DND-41 (cell line): ENCODE results near the gene UCN2.

ENCODE experiments used
- ATAC-seq: fragments of 200-7000 bp; cut with Tn5 transposase; 3 replicates; pipeline ENCODE4 v1.9.1; 2021; ENCODE audit warnings: low read depth; ENCODE audit not compliant: insufficient read depth
- DNase-seq: peaks from one replicate; pipeline ENCODE4 v3.0.0-alpha.2; 2020
- H2AFZ ChIP-seq: 2 replicates; pipeline ENCODE4 v1.6.0; 2012; ENCODE audit warnings: low read depth, low read length
- H3K27ac ChIP-seq: 2 replicates; pipeline ENCODE4 v1.5.1; 2012; ENCODE audit warnings: low read length, inconsistent platforms
- H3K27me3 ChIP-seq: fragments of 200-600 bp; sonication (generic); 2 replicates; pipeline ENCODE4 v1.6.0; 2012; ENCODE audit warnings: low read length, mild to moderate bottlenecking, inconsistent platforms; ENCODE audit not compliant: insufficient read depth, poor library complexity
- H3K36me3 ChIP-seq: 2 replicates; pipeline ENCODE4 v1.5.1; 2012; ENCODE audit warnings: low read length, inconsistent platforms; ENCODE audit not compliant: insufficient read depth
- H3K4me1 ChIP-seq: 2 replicates; pipeline ENCODE4 v1.5.1; 2012; ENCODE audit warnings: mild to moderate bottlenecking, low read length; ENCODE audit not compliant: insufficient read depth
- H3K4me2 ChIP-seq: 2 replicates; pipeline ENCODE4 v1.6.0; 2012; ENCODE audit warnings: mild to moderate bottlenecking, moderate library complexity, low read length, inconsistent platforms; ENCODE audit not compliant: insufficient read depth
- H3K4me3 ChIP-seq, 2 experiments: fragments of 200-600 bp in 1 of 2; shearing (Covaris generic) in 1 of 2; 2 replicates each; pipeline ENCODE4 v1.5.1; 2012 to 2016; ENCODE audit warnings: inconsistent platforms in 2 of 2, low read length in 2 of 2, mild to moderate bottlenecking in 2 of 2, low read depth in 1 of 2, moderate library complexity in 1 of 2
- H3K79me2 ChIP-seq: 2 replicates; pipeline ENCODE4 v1.6.0; 2012; ENCODE audit warnings: low read length, inconsistent platforms; ENCODE audit not compliant: insufficient read depth
- H3K9ac ChIP-seq: 2 replicates; pipeline ENCODE4 v1.6.0; 2012; ENCODE audit warnings: low read depth, mild to moderate bottlenecking, inconsistent platforms, low read length, moderate library complexity
- H3K9me3 ChIP-seq: 2 replicates; pipeline ENCODE4 v1.5.1; 2012; ENCODE audit warnings: low read length, moderate library complexity, mild to moderate bottlenecking, inconsistent platforms; ENCODE audit not compliant: insufficient read depth, severe bottlenecking
- H4K20me1 ChIP-seq: 2 replicates; pipeline ENCODE4 v1.6.0; 2012; ENCODE audit warnings: low read length; ENCODE audit not compliant: insufficient read depth
- EZH2 ChIP-seq: IDR thresholded peaks from 3 replicates; pipeline ENCODE4 v1.6.1; 2012; ENCODE audit warnings: borderline replicate concordance, low read depth, mild to moderate bottlenecking, moderate library complexity, low read length, inconsistent platforms; ENCODE audit not compliant: severe bottlenecking
- TF ChIP-seq, protein P1 (sequence below): IDR thresholded peaks from 2 replicates; pipeline ENCODE4 v1.5.1; 2012; ENCODE audit warnings: borderline replicate concordance, low read length, moderate library complexity, mild to moderate bottlenecking; ENCODE audit not compliant: poor library complexity, severe bottlenecking; ENCODE audit errors: extremely low read depth

UCN2 gene

DNA sequence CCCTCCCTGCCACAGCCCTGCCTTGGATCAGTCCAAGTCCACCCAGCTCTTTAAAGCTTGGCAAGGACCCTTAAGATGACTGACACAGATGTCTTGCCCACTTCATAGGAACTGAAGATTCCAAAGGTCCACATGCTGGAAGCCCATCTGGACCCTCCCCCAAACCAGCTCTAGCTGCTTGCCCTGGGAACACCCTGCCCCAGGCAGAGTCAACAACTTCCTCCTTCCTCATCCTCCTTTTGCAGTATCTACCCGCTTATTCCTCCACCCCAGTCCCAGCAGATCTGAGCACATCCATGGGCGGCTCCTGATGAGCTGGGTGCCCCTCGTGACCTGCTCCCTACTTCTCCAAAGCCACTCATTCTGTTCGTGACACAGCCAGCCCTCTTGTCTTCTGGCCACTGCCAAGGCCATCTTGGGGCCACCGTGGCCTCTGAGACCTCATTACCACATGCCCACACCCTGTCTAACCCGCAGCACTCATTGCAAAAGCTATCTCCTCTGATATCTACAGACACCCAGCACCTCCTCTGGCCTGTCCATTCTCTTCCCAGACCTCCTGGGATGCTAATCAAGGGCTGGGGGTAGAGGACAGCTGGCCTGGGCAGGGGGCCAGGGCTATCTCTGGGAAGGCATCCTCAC is 5.0 kb downstream of the UCN2 start:
- Histone ChIP-seq H4K20me1 (no peaks in the 10 kb centered on the region; the same call in 1 of the 2 replicates), H3K9me3 (no peaks in the 10 kb centered on the region), H3K4me3 (no peak overlapping the region), H3K9ac (no peak overlapping the region), H2AFZ (0 out of 2 replicates have a peak overlapping the region, but pooled peaks have one; percentile 3), H3K27me3 (no peaks in the 10 kb centered on the region), H3K79me2 (no peaks in the 10 kb centered on the region), H3K4me1 (peaks cover 39% of the 10 kb centered on the region), H3K4me2 (no peak overlapping the region), H3K36me3 (no peaks in the 10 kb centered on the region; the same call in 1 of the 2 replicates), H3K27ac (no peak overlapping the region)
- TF ChIP-seq EZH2: no peak
- TF ChIP-seq, protein P1, sequence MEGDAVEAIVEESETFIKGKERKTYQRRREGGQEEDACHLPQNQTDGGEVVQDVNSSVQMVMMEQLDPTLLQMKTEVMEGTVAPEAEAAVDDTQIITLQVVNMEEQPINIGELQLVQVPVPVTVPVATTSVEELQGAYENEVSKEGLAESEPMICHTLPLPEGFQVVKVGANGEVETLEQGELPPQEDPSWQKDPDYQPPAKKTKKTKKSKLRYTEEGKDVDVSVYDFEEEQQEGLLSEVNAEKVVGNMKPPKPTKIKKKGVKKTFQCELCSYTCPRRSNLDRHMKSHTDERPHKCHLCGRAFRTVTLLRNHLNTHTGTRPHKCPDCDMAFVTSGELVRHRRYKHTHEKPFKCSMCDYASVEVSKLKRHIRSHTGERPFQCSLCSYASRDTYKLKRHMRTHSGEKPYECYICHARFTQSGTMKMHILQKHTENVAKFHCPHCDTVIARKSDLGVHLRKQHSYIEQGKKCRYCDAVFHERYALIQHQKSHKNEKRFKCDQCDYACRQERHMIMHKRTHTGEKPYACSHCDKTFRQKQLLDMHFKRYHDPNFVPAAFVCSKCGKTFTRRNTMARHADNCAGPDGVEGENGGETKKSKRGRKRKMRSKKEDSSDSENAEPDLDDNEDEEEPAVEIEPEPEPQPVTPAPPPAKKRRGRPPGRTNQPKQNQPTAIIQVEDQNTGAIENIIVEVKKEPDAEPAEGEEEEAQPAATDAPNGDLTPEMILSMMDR: no peak
- DNase-seq (no peak), ATAC-seq (no peak)

DNA sequence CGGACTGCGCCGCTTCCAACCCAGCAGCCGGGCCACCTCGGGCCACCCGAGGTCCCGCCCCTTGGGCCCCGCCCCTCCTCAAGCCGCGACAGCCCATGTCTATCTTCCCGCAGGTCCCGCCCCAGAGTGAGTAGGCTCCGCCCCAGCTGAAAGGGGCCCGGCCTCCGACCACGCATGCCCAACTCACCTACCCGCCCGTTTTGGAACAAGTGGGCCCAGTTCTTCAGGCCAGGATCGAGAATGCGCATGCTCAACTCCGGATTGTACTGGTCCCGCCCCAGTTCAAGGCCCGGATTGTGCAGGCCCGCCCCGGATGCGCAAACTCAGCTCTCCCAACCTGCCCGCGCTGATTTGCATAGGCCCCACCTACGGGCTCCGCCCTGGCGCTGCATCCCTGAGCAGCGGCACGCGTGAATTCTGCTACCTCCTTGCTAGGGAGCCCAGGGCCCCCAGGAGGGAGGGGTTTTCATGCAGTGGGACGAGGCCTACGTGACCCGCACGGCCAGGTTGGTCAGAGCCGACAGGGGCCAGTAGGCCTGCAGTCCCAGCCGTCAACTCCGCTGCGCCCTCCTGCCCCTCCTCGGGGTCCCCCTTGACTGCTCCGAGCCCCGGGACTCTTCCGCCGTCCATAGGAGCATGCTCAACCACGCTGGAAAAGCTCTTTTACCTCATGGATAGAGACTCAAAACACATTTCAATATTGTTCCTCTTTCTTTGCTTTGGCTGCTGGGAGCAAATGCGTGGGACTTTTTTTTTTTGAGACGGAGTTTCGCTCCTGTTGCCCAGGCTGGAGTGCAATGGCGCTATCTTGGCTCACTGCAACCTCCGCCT is 6.6 kb downstream of the UCN2 start, which contains the start of gene PFKFB4:
PFKFB4 (minus strand) TSS at position 8 of the 831 bp plus-strand sequence. CDS start 26 bp downstream, outside the sequence.
- H3K79me2 ChIP-seq: no peaks in the 10 kb centered on the region
- peak within 1 kb of the TSS; percentile 27 to 68; a peak in 3 of 4 replicates for H3K4me3 ChIP-seq
- no peaks in the 10 kb centered on the region for H3K9me3 ChIP-seq
- ATAC-seq: peak; percentile 92
- no peaks in the 10 kb centered on the region; the same call in 1 of the 2 replicates for H4K20me1 ChIP-seq
- TF ChIP-seq, protein P1: no peak
- TF ChIP-seq EZH2: no peak
- peak; percentile 99 for DNase-seq
- peak within 1 kb of the TSS; percentile 46 for H3K27ac ChIP-seq
- no peaks in the 10 kb centered on the region; the same call in 1 of the 2 replicates for H3K36me3 ChIP-seq
- H2AFZ ChIP-seq: peak within 1 kb of the TSS; percentile 96
- peak within 1 kb of the TSS; percentile 55 for H3K9ac ChIP-seq
- no peaks in the 10 kb centered on the region for H3K27me3 ChIP-seq
- H3K4me1 ChIP-seq: peaks cover 39% of the 10 kb centered on the region
- H3K4me2 ChIP-seq: peak within 1 kb of the TSS; percentile 97

DNA sequence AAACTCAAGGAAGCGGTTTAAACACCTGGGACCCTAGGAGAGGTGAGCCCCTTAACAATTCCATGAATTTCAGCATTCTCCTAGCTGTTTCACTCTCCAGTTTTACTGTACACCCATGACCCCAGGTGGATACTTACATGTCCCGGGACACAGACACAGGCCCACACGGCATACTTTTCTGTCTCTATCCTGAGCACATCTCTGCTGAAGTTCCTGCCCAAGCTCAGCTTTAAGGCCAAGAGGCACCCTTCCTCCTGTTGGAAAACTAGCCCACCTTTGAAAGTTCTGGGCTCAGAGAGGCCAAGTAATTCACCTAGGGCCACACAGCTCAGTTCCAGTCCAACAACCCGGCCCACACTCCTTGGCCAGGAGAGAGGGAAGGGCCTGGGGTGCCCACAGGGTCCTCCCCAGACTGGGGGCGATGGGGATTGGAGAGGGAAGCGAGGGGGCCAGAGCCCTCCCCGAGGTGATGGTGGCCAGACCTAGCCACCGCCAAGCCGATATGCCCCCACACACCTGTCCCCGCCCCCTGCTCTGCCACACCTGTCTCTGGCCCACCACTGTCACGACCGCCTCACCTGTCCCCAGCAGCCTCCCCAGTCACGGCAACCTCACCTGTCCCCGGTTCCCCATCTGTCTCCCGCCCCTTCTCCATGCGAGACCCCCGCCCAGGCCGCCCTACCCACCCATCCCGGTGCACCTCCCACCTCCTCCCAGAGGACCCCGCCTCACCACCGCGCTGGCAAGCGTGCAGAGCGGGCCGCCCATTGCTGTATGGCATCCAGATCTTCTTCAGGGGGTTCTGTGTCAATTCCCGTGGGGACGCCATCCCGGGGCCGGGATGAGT is 7.4 kb downstream of the UCN2 start:
- ATAC-seq (no peak), DNase-seq (no peak)
- Histone ChIP-seq H3K9me3 (no peaks in the 10 kb centered on the region), H3K4me1 (peaks cover 39% of the 10 kb centered on the region), H3K9ac (peak overlapping the region; percentile 55), H3K79me2 (no peaks in the 10 kb centered on the region), H4K20me1 (no peaks in the 10 kb centered on the region; the same call in 1 of the 2 replicates), H3K4me3 (peak overlapping the region; percentile 27 to 68; a peak in 3 of 4 replicates), H3K27ac (peak overlapping the region; percentile 23; the same call in 1 of the 2 replicates), H2AFZ (peak overlapping the region; percentile 77), H3K27me3 (no peaks in the 10 kb centered on the region), H3K36me3 (no peaks in the 10 kb centered on the region; the same call in 1 of the 2 replicates), H3K4me2 (peak overlapping the region; percentile 97)
- TF ChIP-seq, protein P1: no peak
- no peak for TF ChIP-seq EZH2
